GM12891 (cell line): Measurements from ENCODE around the gene PAEP.

Experiments
- POLR2A ChIP-seq: IDR thresholded peaks from 2 replicates; pipeline ENCODE4 v1.6.1; 2011; ENCODE audit warnings: low read depth, low read length, control low read depth
- POLR2AphosphoS5 ChIP-seq: IDR thresholded peaks from 2 replicates; pipeline ENCODE4 v1.6.1; 2011; ENCODE audit warnings: low read depth, low read length, control low read depth
- SPI1 ChIP-seq: IDR thresholded peaks from 2 replicates; pipeline ENCODE4 v1.6.1; 2011; ENCODE audit warnings: low read depth, low read length, control low read depth
- TAF1 ChIP-seq: IDR thresholded peaks from 2 replicates; pipeline ENCODE4 v1.6.1; 2011; ENCODE audit warnings: low read depth, low read length, control low read depth

GRCh38 chr9:135562235-135562745 is 734 bp downstream of the PAEP start:
- TF ChIP-seq POLR2AphosphoS5 (no peak), POLR2A (no peak), TAF1 (no peak), SPI1 (no peak)
